GM18873 (cell line): ENCODE results near the gene MYO1E.
"Not testable (repeated sequence)": the region's sequence is repeated elsewhere in the genome, so short reads cannot be mapped to it uniquely, and the experiment has no call there.

Experiments used
- ATAC-seq: cut with Tn5 transposase; IDR thresholded peaks from one replicate; pipeline ENCODE4 v1.9.1; 2021; ENCODE audit warnings: mild to moderate bottlenecking, moderate library complexity, moderate number of reproducible peaks; ENCODE audit not compliant: unreplicated experiment, low FRiP score

Gene MYO1E

GRCh38 chr15:59155431-59155830 is 217.2 kb downstream of the MYO1E start:
- ATAC-seq: no peak

- ATAC-seq: no peak
These were observed 218.4 kb downstream of the MYO1E start for GRCh38 chr15:59154243-59154642.

GRCh38 chr15:59153466-59153865 is 219.2 kb downstream of the MYO1E start:
- ATAC-seq: no peak

GRCh38 chr15:59152694-59153450 is 219.8 kb downstream of the MYO1E start:
- no peak for ATAC-seq

- ATAC-seq: no peak
These were observed 222.5 kb downstream of the MYO1E start for GRCh38 chr15:59150185-59150584.

GRCh38 chr15:59148153-59148833 is 224.4 kb downstream of the MYO1E start:
- no peak for ATAC-seq

- no peak for ATAC-seq
These were observed 225.0 kb downstream of the MYO1E start for GRCh38 chr15:59147666-59148065.

GRCh38 chr15:59144594-59144993 is 228.1 kb downstream of the MYO1E start:
- not testable (repeated sequence) for ATAC-seq

- no peak for ATAC-seq
These were observed 229.4 kb downstream of the MYO1E start for GRCh38 chr15:59143281-59143680.

- ATAC-seq: no peak
These were observed 232.0 kb downstream of the MYO1E start for GRCh38 chr15:59140422-59141226.

- no peak for ATAC-seq
These were observed 234.4 kb downstream of the MYO1E start for GRCh38 chr15:59138243-59138642.

- no peak for ATAC-seq
These were observed 235.1 kb downstream of the MYO1E start for GRCh38 chr15:59137566-59137965.

- ATAC-seq: no peak
These were observed 238.7 kb downstream of the MYO1E start for GRCh38 chr15:59133929-59134427.

GRCh38 chr15:59131969-59132562 is 240.6 kb downstream of the MYO1E start:
- ATAC-seq: no peak

- no peak for ATAC-seq
These were observed 241.2 kb downstream of the MYO1E start for GRCh38 chr15:59131456-59131855.

GRCh38 chr15:59127255-59127654 is 245.4 kb downstream of the MYO1E start:
- not testable (repeated sequence) for ATAC-seq

- not testable (repeated sequence) for ATAC-seq
These were observed 247.0 kb downstream of the MYO1E start for GRCh38 chr15:59125683-59126082.

GRCh38 chr15:59124261-59124660 is 248.4 kb downstream of the MYO1E start:
- no peak for ATAC-seq

- ATAC-seq: no peak
These were observed 251.7 kb downstream of the MYO1E start for GRCh38 chr15:59120937-59121336.

GRCh38 chr15:59119625-59120024 is 253.0 kb downstream of the MYO1E start:
- ATAC-seq: no peak

- ATAC-seq: no peak
These were observed 255.9 kb downstream of the MYO1E start for GRCh38 chr15:59116771-59117170.
